Omental fat pad (tissue), 4 donors: ENCODE measurements around the gene LDLRAD3. TPM values are rescaled to one million over a fixed set of nuclear protein-coding genes. Genes with fewer than 3 reads are reported as not detected.

Experiments
- ATAC-seq: fragments of 150-250 bp; one replicate; pipeline ENCODE4 v1.9.1; 2016; ENCODE audit warnings: mild to moderate bottlenecking, moderate library complexity; ENCODE audit not compliant: low FRiP score
- DNase-seq: peaks from one replicate; pipeline ENCODE4 v3.0.0-alpha.2; 2019; ENCODE audit warnings: low spot score
- total RNA-seq, 4 donors: library from RNA; depleted of rRNA; stranded (reverse); fragments of >200 nt; gene quantifications; one replicate each; pipeline ENCODE4 v1.1.0, GENCODE V29; 2016
- TF ChIP-seq, protein P1 (sequence below), 3 donors: fragments of 450-650 bp; IDR thresholded peaks; one replicate each; pipeline ENCODE4 v1.5.1; 2016 to 2017; ENCODE audit warnings: antibody characterized with exemption in 3 of 3, mild to moderate bottlenecking in 3 of 3, moderate library complexity in 2 of 3

LDLRAD3 gene
- total RNA-seq, 4 donors from 2014 or later: 15.6 to 70.2 (median 25.7) TPM

DNA sequence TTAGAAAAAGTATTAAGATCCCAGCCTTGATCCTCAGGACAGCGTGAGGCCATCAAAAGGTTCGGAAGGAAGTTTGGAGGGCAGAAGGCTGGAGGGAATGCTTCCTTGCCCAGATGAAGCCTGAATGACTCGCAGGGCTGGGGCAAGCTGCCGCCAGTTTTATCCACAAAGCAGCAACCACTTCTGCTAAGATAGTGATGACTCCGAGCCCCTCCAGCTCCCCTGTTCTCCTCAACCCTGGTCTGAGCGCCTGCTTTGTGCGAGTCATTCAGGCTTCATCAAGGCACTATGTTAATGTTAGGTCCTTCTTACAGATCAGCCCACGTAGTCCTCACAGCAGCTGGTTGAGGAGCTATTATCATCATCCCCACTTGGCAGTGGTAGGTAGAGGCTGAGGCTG lies 186.5 kb downstream of the LDLRAD3 start:
- no peak for ATAC-seq
- TF ChIP-seq, protein P1, sequence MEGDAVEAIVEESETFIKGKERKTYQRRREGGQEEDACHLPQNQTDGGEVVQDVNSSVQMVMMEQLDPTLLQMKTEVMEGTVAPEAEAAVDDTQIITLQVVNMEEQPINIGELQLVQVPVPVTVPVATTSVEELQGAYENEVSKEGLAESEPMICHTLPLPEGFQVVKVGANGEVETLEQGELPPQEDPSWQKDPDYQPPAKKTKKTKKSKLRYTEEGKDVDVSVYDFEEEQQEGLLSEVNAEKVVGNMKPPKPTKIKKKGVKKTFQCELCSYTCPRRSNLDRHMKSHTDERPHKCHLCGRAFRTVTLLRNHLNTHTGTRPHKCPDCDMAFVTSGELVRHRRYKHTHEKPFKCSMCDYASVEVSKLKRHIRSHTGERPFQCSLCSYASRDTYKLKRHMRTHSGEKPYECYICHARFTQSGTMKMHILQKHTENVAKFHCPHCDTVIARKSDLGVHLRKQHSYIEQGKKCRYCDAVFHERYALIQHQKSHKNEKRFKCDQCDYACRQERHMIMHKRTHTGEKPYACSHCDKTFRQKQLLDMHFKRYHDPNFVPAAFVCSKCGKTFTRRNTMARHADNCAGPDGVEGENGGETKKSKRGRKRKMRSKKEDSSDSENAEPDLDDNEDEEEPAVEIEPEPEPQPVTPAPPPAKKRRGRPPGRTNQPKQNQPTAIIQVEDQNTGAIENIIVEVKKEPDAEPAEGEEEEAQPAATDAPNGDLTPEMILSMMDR (IDR thresholded peaks at IDR 0.05): no peak
- no peak for DNase-seq

DNA sequence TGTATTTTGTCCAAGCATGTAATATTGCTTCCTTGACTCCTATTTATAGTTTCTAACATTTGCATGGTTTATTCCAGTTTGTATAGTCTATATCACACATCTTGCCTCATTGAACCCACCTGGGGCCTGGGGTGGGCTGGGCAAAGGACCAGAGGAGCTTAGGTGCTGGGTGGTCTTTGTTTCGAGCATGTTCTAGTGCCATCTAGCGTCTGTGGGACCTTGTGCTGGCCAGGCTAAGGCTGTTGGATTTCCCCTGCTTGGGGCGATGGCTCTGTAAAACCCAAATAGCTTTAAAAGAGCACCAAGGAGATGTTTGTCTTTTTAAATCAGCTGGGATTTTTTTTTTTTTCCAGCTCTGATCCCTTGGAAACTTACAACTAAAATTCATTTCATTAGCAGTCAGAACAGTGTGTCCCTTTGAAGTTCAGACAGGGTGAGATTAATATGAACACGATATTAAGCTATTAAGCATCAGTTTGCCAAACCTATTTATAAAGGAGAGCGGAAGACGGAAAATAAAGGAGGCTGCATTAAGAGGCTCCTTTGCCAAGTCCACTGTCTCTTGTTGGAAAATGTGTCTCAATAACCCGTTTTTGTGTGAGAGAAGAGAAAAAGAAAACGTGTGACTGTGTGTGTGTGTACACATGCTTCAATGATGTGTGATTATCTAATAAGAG lies 188.0 kb downstream of the LDLRAD3 start:
- ATAC-seq: no peak

DNA sequence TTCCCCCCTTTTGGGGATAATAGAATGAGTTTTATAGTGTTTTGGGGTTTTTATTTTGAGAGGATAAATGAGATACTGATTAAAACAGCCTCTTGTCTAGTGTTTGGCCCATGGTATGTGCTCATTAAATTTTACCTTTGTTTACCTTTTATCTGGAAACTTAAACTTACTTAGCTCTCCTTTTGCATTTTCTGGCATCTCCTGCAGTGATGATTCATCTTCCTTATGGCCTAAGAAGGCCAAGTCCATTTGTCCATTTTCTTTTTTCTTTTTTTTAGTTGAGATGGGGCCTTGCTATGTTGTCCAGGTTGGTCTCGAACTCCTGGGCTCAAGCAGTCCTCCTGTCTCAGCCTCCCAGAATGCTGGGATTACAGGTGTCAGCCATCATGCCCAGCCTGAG lies 189.1 kb downstream of the LDLRAD3 start:
- TF ChIP-seq, protein P1 (IDR thresholded peaks at IDR 0.05): no peak
- DNase-seq (no peak), ATAC-seq (no peak)

More for the DNA sequence above, 188.0 kb downstream of the LDLRAD3 start:
- TF ChIP-seq, protein P1 (IDR thresholded peaks at IDR 0.05): no peak
- no peak for DNase-seq

DNA sequence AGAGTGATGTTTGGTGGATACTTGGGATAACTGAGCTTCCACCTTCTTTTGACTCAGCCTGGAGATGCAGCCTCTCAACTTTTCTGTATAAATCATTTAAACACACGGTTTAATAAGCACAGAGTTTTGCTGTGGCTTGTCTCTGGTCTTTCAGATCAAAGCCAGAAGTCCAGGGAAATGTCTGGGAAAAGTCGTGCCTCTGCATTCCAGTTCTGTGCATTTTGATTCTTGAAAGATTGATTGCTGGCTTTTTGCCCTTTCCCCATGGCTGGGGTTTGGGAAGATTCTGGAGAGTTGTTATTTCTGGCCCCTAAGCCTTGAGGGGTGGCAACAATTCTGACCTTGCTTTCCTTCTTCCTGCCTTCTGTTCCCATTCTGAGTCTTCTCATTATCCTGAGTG lies 191.2 kb downstream of the LDLRAD3 start:
- DNase-seq (no peak), ATAC-seq (no peak)
- TF ChIP-seq, protein P1 (IDR thresholded peaks at IDR 0.05): no peak

DNA sequence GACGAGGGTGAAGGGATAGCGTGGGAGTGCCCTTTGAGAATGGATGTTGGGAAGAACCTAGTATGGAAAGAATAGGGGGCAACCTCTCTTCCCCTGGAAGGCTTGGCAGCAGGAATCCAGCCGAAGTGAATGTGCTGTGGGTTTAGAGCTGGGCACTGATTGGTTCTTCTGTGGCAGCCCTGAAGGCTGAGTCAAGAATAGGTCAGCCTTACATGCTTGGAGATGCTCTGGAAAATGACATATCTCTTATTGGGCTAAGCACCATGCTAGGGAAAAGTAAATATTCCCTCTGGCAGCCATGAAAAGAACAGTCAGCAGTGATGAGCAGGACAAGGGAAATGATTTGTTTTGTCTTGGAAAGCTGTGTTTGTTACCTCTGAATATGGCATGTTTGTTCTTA lies 195.9 kb downstream of the LDLRAD3 start:
- ATAC-seq (no peak), DNase-seq (no peak)
- TF ChIP-seq, protein P1 (IDR thresholded peaks at IDR 0.05): no peak

DNA sequence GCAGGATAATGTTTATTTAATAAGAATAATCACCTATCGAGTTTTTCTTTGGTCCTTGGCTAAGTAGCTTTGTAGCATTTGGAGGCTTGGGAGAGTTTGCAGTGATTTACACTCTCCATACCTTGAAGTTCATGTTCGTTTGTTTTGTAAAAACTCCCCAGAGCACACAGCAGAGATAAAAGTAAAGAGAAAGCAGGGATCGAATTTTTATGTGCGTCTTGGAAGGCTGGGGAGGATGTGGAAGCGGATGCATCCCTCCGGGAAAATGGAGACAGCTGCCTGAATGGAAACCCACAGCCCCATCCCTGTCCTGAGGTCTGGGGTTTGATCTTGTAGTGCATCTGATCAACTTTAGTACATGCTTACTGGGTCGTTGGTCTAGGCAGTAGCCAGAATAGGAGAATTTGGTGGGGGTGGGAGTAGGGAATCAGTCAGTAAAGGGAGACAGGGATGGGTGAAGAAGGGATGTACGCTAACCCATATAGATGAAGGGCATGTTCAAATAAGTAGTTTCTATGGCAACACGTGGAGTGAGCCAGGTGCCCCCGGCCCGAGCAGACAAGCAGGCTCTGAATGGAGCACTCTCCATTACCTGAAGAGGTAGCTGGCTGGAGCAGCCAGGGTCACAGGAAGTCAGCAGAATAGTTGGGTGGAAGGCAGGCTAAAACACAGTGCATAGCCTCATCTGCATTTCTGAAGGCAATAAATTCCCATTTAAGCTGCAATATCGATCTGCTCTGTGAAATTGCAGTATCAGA lies 197.5 kb downstream of the LDLRAD3 start:
- TF ChIP-seq, protein P1 (IDR thresholded peaks at IDR 0.05): no peak
- DNase-seq (no peak), ATAC-seq (no peak)

DNA sequence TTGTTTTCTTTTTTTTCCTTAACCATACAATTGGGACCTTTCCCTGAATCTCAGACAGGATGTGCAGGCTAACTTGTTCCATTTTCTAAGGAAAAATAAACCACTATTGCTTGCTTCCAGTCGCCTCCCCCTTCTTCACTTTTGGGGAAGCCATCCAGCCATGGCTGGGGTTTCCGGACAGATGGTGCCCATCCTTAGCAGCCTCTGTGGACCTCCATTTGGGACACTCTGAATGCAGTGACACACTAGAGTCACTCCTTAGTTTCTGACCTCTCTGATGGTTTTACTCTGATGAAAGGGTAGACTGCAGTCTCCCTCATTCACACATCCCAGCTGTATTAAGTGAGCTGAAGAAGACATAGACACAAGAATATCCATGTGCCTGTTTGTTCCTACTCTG lies 198.1 kb downstream of the LDLRAD3 start:
- TF ChIP-seq, protein P1 (IDR thresholded peaks at IDR 0.05): no peak
- no peak for ATAC-seq

More for the DNA sequence above, 198.1 kb downstream of the LDLRAD3 start:
- DNase-seq: no peak
